Naive B cell (primary cell): ENCODE results near the gene CENPL. TPM values are rescaled to one million over a fixed set of nuclear protein-coding genes. Genes with fewer than 3 reads are reported as not detected.
A peak's percentile ranks its signal among the peaks of the same experiment; 100 is the strongest.
"Not testable (repeated sequence)": the region's sequence is repeated elsewhere in the genome, so short reads cannot be mapped to it uniquely, and the experiment has no call there.

Experiments
- ATAC-seq, 2 donors: fragments of 150-1000 bp; cut with Tn5 transposase; 2 replicates each; pipeline ENCODE4 v1.10.0; 2021; ENCODE audit warnings: low read depth in 2 of 2, mild to moderate bottlenecking in 2 of 2, moderate library complexity in 2 of 2
- DNase-seq: peaks from one replicate; pipeline ENCODE4 v3.0.0; 2022
- H3K27ac Mint-ChIP-seq, 6 donors: one replicate each; pipeline ENCODE4 v1.8.0; 2020 to 2022; ENCODE audit warnings: mild to moderate bottlenecking in 6 of 6, mixed read lengths in 6 of 6, moderate library complexity in 5 of 6, inconsistent platforms in 2 of 6
- H3K27me3 Mint-ChIP-seq, 3 donors: one replicate each; pipeline ENCODE4 v1.8.0; 2021 to 2022; ENCODE audit warnings: mixed read lengths in 3 of 3, mild to moderate bottlenecking in 1 of 3
- H3K36me3 Mint-ChIP-seq, 2 donors: one replicate each; pipeline ENCODE4 v1.8.0; 2020 to 2022; ENCODE audit warnings: mixed read lengths in 2 of 2, inconsistent platforms in 1 of 2, mild to moderate bottlenecking in 1 of 2
- H3K4me1 Mint-ChIP-seq, 3 donors: one replicate each; pipeline ENCODE4 v1.8.0; 2020 to 2022; ENCODE audit warnings: mixed read lengths in 3 of 3, inconsistent platforms in 1 of 3, mild to moderate bottlenecking in 1 of 3, moderate library complexity in 1 of 3
- H3K4me3 Mint-ChIP-seq, 8 donors: one replicate each; pipeline ENCODE4 v1.8.0; 2020 to 2022; ENCODE audit warnings: mild to moderate bottlenecking in 8 of 8, mixed read lengths in 8 of 8, moderate library complexity in 8 of 8, inconsistent platforms in 2 of 8
- H3K9me3 Mint-ChIP-seq, 7 donors: one replicate each; pipeline ENCODE4 v1.8.0; 2020 to 2022; ENCODE audit warnings: mixed read lengths in 7 of 7, mild to moderate bottlenecking in 5 of 7, inconsistent platforms in 2 of 7, moderate library complexity in 1 of 7
- polyA plus RNA-seq, 6 donors: library from polyadenylated mRNA; unstranded; fragments of 300-500 nt; fragmentation: Illumina TruSeq; gene quantifications; one replicate each; pipeline ENCODE4 v1.2.3, GENCODE V29; 2021; ENCODE audit warnings: low read depth in 6 of 6

The CENPL gene
- polyA plus RNA-seq, 6 donors from 2014 or later: 4.5 to 9.4 (median 7.4) TPM

DNA sequence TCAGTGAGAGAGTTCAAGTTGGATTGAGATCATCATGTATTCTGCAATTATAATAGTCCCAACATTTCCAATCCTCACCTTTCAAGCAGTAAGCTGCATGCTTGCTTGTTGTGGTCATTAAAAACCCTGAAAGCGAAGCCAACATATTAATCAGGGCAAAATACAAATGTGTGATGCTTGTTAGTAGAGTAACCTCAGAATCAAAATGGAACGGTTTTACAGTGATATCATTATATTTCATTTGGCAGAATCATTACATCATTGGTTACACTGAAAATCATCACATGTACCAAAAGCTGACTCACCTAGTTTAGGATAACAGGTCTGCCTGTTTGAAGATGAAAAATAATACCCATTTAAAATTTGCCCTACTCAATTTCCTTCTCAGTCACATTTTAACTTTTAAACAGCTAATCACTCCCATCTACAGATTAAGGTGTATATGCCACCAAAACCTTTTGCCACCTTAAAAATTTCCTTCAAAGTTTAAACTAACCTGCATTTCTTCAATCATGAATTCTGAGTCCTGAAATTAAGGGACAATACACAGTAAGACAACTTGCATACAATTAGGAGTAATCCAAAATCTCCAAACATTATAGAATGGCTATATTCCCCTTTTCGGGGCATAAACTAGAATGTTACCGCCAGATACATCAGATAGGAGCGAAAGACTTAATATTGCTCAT, 39.6 kb upstream of the CENPL start:
- ATAC-seq (no peak), DNase-seq (no peak)
- Mint-ChIP-seq H3K36me3 (peaks cover 16 to 22% of the 10 kb centered on the region in 2 donors), H3K27me3 (no peaks in the 10 kb centered on the region), H3K27ac (peak overlapping the region in 2 of 6 donors; percentile 55 to 94), H3K4me1 (peaks cover 32 to 43% (median 39%) of the 10 kb centered on the region in 3 donors), H3K9me3 (peaks cover 0 to 4% (median 0%) of the 10 kb centered on the region in 7 donors), H3K4me3 (peak overlapping the region in 1 of 8 donors; percentile 68)

GRCh38 chr1:173863224-173864161, 38.8 kb upstream of the CENPL start:
- H3K4me1 Mint-ChIP-seq: peaks cover 26 to 36% (median 31%) of the 10 kb centered on the region in 3 donors
- H3K27ac Mint-ChIP-seq: peak overlapping the region in 3 of 6 donors; percentile 3 to 67 (median 31)
- H3K9me3 Mint-ChIP-seq: peaks cover 0 to 4% (median 0%) of the 10 kb centered on the region in 7 donors
- no peak for DNase-seq
- H3K4me3 Mint-ChIP-seq: peak overlapping the region in 1 of 8 donors; percentile 68
- H3K27me3 Mint-ChIP-seq: no peaks in the 10 kb centered on the region
- peaks cover 16 to 22% of the 10 kb centered on the region in 2 donors for H3K36me3 Mint-ChIP-seq
- ATAC-seq: no peak

DNA sequence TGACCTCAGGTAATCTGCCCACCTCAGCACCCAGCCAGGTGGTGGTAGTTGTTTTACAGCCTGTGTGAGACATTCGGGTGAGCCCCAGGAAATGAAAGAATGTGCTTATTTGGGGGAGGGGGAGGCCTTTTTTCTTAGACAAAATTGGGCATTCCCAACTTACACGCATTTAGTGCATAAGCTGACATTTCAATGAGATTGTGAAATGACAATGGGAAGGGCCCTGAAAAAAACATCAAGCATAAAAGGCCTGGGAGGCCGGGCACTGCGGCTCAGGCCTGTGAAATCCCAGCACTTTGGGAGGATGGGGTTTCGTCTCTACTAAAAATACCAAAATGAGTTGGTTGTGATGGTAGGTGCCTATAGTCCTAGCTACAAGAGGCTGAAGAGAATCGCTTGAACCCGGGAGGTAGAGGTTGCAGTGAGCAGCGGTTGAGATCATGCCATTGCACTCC, 38.1 kb upstream of the CENPL start:
- Mint-ChIP-seq H3K27me3 (no peaks in the 10 kb centered on the region), H3K36me3 (peaks cover 16 to 22% of the 10 kb centered on the region in 2 donors), H3K9me3 (peaks cover 0 to 3% (median 0%) of the 10 kb centered on the region in 7 donors), H3K4me1 (peaks cover 23 to 33% (median 31%) of the 10 kb centered on the region in 3 donors), H3K4me3 (no peak overlapping the region), H3K27ac (peak overlapping the region in 2 of 6 donors; percentile 29 to 39)
- DNase-seq: no peak
- no peak for ATAC-seq

DNA sequence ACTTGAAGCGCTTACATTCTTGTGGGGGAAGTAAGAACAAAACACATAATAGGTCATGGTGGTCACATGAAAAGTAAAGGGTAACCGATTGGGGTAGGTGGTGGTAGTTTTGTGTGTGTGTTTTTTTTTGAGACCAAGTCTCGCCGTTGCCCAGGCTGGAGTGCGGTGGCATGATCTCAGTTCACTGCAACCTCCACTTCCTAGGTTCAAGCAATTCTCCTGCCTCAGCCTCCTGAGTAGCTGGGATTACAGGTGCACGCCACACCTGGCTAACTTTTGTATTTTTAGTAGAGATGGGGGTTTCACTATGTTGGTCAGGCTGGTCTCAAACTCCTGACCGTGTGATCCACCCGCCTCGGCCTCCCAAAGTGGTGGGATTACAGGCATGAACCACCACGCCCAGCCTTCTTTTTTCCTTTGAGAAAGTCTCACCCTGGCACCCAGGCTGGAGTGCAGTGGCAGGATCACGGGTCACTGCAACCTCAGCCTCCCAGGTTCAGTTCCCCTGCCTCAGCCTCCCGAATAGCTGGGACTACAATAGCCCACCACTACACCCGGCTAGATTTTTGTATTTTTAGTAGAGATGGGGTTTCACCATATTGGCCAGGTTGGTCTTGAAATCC, 37.6 kb upstream of the CENPL start:
- H3K4me3 Mint-ChIP-seq, DNase-seq, H3K9me3 Mint-ChIP-seq, ATAC-seq, H3K27me3 Mint-ChIP-seq: not testable (repeated sequence)
- Mint-ChIP-seq H3K27ac (peak overlapping the region in 1 of 6 donors; percentile 39), H3K4me1 (peaks cover 21 to 29% (median 27%) of the 10 kb centered on the region in 3 donors), H3K36me3 (peaks cover 16 to 22% of the 10 kb centered on the region in 2 donors)

DNA sequence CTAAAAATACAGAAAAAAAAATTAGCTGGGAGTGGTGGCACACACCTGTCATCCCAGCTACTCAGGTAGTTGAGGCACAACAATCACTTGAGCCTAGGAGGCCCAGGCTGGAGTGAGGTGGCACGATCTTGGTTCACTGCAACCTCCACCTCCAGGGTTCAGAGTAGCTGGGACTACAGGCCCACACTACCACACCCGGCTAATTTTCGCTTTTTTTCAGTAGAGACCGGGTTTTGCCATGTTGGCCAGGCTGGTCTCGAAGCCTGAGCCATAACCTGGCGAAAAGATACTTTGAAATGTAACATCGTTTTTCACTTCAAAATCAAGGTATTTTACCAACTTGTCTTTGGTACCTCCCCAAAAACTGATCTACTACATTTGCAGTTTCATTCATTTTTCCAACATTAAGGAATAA, 37.1 kb upstream of the CENPL start:
- no peak overlapping the region for H3K4me3 Mint-ChIP-seq
- no peak overlapping the region for H3K27ac Mint-ChIP-seq
- H3K4me1 Mint-ChIP-seq: peaks cover 18 to 24% (median 21%) of the 10 kb centered on the region in 3 donors
- no peaks in the 10 kb centered on the region for H3K27me3 Mint-ChIP-seq
- H3K36me3 Mint-ChIP-seq: peaks cover 16 to 19% of the 10 kb centered on the region in 2 donors
- H3K9me3 Mint-ChIP-seq: peaks cover 0 to 3% (median 0%) of the 10 kb centered on the region in 7 donors
- ATAC-seq (no peak), DNase-seq (no peak)

DNA sequence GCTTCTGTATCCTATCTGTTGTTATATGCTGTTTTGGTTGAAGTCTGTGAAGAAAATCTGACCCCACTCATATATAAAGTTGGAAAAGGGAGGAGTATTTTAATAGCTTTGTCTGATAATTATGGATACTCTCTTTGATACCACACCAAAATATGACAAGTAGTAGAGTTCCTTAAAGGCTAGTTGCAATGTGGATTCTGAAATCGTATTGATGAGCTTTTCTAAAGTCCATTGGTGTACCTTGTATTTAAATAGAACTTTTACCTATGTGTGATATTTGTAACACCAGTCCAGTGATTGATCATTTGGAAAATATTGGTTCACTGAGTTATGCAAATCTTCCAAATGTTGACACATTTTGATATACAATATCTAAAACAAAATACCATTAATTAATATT, 35.4 kb upstream of the CENPL start:
- H3K9me3 Mint-ChIP-seq: peaks cover 0 to 3% (median 0%) of the 10 kb centered on the region in 7 donors
- peaks cover 19% of the 10 kb centered on the region in 2 donors for H3K36me3 Mint-ChIP-seq
- H3K27ac Mint-ChIP-seq: peak overlapping the region in 2 of 6 donors; percentile 2 to 41
- H3K27me3 Mint-ChIP-seq: no peaks in the 10 kb centered on the region
- H3K4me1 Mint-ChIP-seq: peaks cover 6 to 9% (median 7%) of the 10 kb centered on the region in 3 donors
- no peak overlapping the region for H3K4me3 Mint-ChIP-seq
- no peak for ATAC-seq
- no peak for DNase-seq

DNA sequence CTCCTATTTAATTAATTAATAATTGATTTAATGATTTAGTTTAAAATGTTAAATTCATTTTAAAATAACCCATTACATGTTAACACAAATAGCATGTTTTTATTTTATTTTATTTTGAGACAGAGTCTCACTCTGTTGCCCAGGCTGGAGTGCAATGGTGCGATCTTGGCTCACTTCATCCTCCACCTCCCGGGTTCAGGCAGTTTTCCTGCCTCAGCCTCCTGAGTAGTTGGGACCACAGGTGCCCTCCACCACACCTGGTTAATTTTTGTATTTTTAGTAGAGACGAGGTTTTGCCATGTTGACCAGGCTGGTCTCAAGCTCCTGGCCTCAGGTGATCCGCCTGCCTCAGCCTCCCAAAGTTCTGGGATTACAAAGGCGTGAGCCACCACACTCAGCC, 34.9 kb upstream of the CENPL start:
- not testable (repeated sequence) for H3K9me3 Mint-ChIP-seq, H3K4me3 Mint-ChIP-seq, DNase-seq

GRCh38 chr1:173857363-173857917, 32.8 kb upstream of the CENPL start:
- H3K36me3 Mint-ChIP-seq: peaks cover 15 to 18% of the 10 kb centered on the region in 2 donors
- H3K4me3 Mint-ChIP-seq: no peak overlapping the region
- no peak overlapping the region for H3K27ac Mint-ChIP-seq
- ATAC-seq (no peak), DNase-seq (no peak)
- peaks cover 0 to 4% (median 0%) of the 10 kb centered on the region in 3 donors for H3K4me1 Mint-ChIP-seq
- H3K27me3 Mint-ChIP-seq: no peaks in the 10 kb centered on the region
- peaks cover 0 to 3% (median 0%) of the 10 kb centered on the region in 7 donors for H3K9me3 Mint-ChIP-seq

More for the DNA sequence above, 34.9 kb upstream of the CENPL start:
- H3K27me3 Mint-ChIP-seq, ATAC-seq, H3K4me1 Mint-ChIP-seq: not testable (repeated sequence)
- H3K36me3 Mint-ChIP-seq: peaks cover 19 to 20% of the 10 kb centered on the region in 2 donors
- peak overlapping the region in 1 of 6 donors; percentile 41 for H3K27ac Mint-ChIP-seq

DNA sequence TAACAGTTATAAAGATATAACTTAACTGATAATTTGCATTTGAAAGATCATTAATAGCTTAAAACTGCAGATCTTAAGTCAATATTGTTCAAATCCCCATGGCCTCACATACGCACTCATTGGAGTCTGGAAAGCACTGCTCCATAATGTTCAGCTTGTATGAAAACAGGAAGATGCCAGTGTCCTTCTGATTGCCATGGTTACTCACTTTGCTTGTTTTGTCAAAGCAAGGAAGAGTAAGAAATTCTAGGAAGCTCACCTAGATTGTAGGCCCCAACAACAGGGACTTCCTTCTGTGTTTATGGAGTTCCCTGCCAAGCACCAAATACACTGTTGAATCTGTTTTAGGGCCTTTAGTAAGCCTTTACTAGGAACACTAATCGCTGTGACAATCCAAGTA, 32.2 kb upstream of the CENPL start:
- no peak overlapping the region for H3K4me3 Mint-ChIP-seq
- no peaks in the 10 kb centered on the region for H3K27me3 Mint-ChIP-seq
- H3K27ac Mint-ChIP-seq: no peak overlapping the region
- H3K9me3 Mint-ChIP-seq: no peaks in the 10 kb centered on the region
- H3K36me3 Mint-ChIP-seq: peaks cover 18 to 19% of the 10 kb centered on the region in 2 donors
- H3K4me1 Mint-ChIP-seq: peaks cover 0 to 4% (median 0%) of the 10 kb centered on the region in 3 donors
- no peak for ATAC-seq
- no peak for DNase-seq

GRCh38 chr1:173856014-173856413, 31.3 kb upstream of the CENPL start:
- Mint-ChIP-seq H3K27ac (peak overlapping the region in 3 of 6 donors; percentile 21 to 58 (median 22)), H3K4me1 (peaks cover 0 to 4% (median 0%) of the 10 kb centered on the region in 3 donors), H3K36me3 (peaks cover 18 to 21% of the 10 kb centered on the region in 2 donors), H3K9me3 (no peaks in the 10 kb centered on the region), H3K4me3 (no peak overlapping the region), H3K27me3 (no peaks in the 10 kb centered on the region)
- ATAC-seq (no peak), DNase-seq (no peak)

- Mint-ChIP-seq H3K4me3 (no peak overlapping the region), H3K9me3 (no peaks in the 10 kb centered on the region), H3K27ac (peak overlapping the region in 1 of 6 donors; percentile 66), H3K4me1 (peaks cover 0 to 4% (median 0%) of the 10 kb centered on the region in 3 donors), H3K36me3 (peaks cover 18 to 21% of the 10 kb centered on the region in 2 donors), H3K27me3 (no peaks in the 10 kb centered on the region)
- ATAC-seq (no peak), DNase-seq (no peak)
Measured at GRCh38 chr1:173853074-173853473, 28.4 kb upstream of the CENPL start.

DNA sequence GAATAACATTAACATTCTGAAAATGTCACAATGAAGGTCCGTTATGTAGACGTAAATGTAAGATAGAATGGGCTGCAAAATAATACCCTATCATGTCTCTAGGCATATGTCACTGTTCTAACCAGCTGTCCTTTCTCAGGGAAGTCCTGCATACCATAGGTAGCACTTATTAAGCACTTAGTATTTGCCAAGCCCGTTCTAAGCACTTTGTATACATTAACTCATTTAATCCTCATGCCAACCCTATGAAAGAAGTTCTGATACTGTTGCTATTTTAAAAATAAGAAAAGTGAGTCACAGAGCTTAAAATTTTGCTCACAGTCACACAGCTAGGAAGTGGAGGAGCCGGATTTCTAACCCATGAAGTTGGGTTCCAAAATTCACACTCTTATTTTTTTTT, 27.4 kb upstream of the CENPL start:
- H3K4me1 Mint-ChIP-seq: peaks cover 0 to 4% (median 0%) of the 10 kb centered on the region in 3 donors
- H3K36me3 Mint-ChIP-seq: peaks cover 18 to 21% of the 10 kb centered on the region in 2 donors
- no peak for DNase-seq
- H3K9me3 Mint-ChIP-seq: no peaks in the 10 kb centered on the region
- ATAC-seq: no peak
- H3K27me3 Mint-ChIP-seq: no peaks in the 10 kb centered on the region
- no peak overlapping the region for H3K4me3 Mint-ChIP-seq
- H3K27ac Mint-ChIP-seq: peak overlapping the region in 1 of 6 donors; percentile 44
